ENCODE measurements around the gene OSBPL7.

Gene OSBPL7

DNA sequence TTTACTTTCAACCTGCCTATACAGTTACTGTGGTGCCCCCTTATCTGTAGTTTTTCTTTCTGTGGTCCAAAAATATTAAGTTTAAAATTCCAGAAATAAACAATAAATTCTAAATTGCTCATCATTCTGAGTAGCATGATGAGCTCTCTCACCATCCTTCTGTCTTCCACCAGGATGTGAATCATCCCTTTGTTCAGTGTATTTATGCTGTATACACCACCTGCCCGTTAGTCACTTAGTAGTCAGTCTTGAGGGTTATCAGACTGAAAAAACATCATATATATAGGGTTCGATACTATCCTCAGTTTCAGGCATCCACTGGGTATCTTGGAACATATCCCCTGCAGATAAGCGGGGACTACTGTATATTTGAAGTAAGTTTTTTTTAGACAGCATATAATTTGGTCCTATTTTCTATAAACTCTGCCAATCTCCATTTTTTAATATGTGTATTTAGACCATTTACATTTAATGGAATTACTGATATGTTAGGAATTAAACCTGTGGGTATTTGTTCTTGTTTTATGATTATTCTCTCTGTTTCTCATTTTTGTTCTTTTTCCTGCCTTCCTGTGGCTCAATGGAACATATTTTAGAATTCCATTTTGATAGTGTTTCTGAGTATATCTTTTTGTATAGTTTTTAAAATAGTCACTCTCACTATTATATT, 57.5 kb downstream of the OSBPL7 start:
- no peak overlapping the region for H3K27ac ChIP-seq (ENCODE audit: low read length)
- no peak overlapping the region for H3K9ac ChIP-seq (ENCODE audit: low read length)
- no peak for TF ChIP-seq EZH2 (optimal IDR thresholded peaks at IDR 0.05; ENCODE audit: low read depth, low read length)
- TF ChIP-seq, protein P1, sequence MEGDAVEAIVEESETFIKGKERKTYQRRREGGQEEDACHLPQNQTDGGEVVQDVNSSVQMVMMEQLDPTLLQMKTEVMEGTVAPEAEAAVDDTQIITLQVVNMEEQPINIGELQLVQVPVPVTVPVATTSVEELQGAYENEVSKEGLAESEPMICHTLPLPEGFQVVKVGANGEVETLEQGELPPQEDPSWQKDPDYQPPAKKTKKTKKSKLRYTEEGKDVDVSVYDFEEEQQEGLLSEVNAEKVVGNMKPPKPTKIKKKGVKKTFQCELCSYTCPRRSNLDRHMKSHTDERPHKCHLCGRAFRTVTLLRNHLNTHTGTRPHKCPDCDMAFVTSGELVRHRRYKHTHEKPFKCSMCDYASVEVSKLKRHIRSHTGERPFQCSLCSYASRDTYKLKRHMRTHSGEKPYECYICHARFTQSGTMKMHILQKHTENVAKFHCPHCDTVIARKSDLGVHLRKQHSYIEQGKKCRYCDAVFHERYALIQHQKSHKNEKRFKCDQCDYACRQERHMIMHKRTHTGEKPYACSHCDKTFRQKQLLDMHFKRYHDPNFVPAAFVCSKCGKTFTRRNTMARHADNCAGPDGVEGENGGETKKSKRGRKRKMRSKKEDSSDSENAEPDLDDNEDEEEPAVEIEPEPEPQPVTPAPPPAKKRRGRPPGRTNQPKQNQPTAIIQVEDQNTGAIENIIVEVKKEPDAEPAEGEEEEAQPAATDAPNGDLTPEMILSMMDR (IDR thresholded peaks at IDR 0.05; ENCODE audit: low read length) = no peak
- TF ChIP-seq EZH2phosphoT487 (IDR thresholded peaks at IDR 0.05; ENCODE audit: low read length) = no peak
- H3K9me2 ChIP-seq (replicated peaks; ENCODE audit: insufficient read depth, low read length) = no peaks in the 10 kb centered on the region
- H3K4me1 ChIP-seq (ENCODE audit: low read length) = no peaks in the 10 kb centered on the region
- no peak for DNase-seq
- no peaks in the 10 kb centered on the region for H3K27me3 ChIP-seq (replicated peaks; ENCODE audit: insufficient read depth, low read length)
- H4K20me1 ChIP-seq (ENCODE audit: insufficient read depth, low read length) = no peaks in the 10 kb centered on the region
- no peaks in the 10 kb centered on the region for H3K79me2 ChIP-seq (ENCODE audit: low read length)
- H3K4me2 ChIP-seq (ENCODE audit: low read depth, low read length) = no peak overlapping the region
- no peak overlapping the region for H2AFZ ChIP-seq (ENCODE audit: low read length)
- H3K4me3 ChIP-seq (ENCODE audit: low read length) = no peak overlapping the region
- H3K36me3 ChIP-seq (replicated peaks; ENCODE audit: insufficient read depth, low read length) = no peaks in the 10 kb centered on the region
- no peaks in the 10 kb centered on the region for H3K9me3 ChIP-seq (replicated peaks; ENCODE audit: insufficient read depth, low read length)
- H3F3A ChIP-seq (ENCODE audit: insufficient read depth, low read length) = no peaks in the 10 kb centered on the region

DNA sequence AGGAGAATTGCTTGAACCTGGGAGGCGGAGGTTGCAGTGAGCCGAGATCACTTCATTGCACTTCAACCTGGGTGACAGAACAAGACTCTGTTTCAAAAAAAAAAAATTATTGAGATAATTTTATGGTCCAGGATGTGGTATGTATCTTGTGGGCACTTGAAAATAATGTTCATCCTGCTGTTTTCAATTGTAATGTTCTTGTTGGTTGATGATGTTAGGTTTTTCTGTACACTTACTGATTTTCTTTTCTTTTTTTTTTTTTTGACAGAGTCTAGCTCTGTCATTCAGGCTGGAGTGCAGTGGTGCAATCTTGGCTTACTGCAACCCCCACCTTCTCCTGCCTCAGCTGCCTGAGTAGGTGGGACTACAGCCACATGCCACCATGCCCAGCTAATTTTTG, 58.9 kb downstream of the OSBPL7 start:
- Histone ChIP-seq H3K27me3 (replicated peaks; ENCODE audit: insufficient read depth, low read length) (peaks cover 9% of the 10 kb centered on the region; the same call in 1 of the 2 replicates), H3K4me3 (ENCODE audit: low read length) (no peak overlapping the region), H3K79me2 (ENCODE audit: low read length) (no peaks in the 10 kb centered on the region), H3K9me2 (replicated peaks; ENCODE audit: insufficient read depth, low read length) (no peaks in the 10 kb centered on the region), H3K27ac (ENCODE audit: low read length) (no peak overlapping the region), H4K20me1 (ENCODE audit: insufficient read depth, low read length) (no peaks in the 10 kb centered on the region), H3K36me3 (replicated peaks; ENCODE audit: insufficient read depth, low read length) (no peaks in the 10 kb centered on the region), H3K9ac (ENCODE audit: low read length) (no peak overlapping the region), H2AFZ (ENCODE audit: low read length) (no peak overlapping the region), H3F3A (ENCODE audit: insufficient read depth, low read length) (no peaks in the 10 kb centered on the region), H3K4me1 (ENCODE audit: low read length) (no peaks in the 10 kb centered on the region), H3K9me3 (replicated peaks; ENCODE audit: insufficient read depth, low read length) (no peaks in the 10 kb centered on the region), H3K4me2 (ENCODE audit: low read depth, low read length) (no peak overlapping the region)
- TF ChIP-seq EZH2phosphoT487 (IDR thresholded peaks at IDR 0.05; ENCODE audit: low read length) (no peak), EZH2 (optimal IDR thresholded peaks at IDR 0.05; ENCODE audit: low read depth, low read length) (no peak)
- TF ChIP-seq, protein P1 (IDR thresholded peaks at IDR 0.05; ENCODE audit: low read length) = no peak
- no peak for DNase-seq

DNA sequence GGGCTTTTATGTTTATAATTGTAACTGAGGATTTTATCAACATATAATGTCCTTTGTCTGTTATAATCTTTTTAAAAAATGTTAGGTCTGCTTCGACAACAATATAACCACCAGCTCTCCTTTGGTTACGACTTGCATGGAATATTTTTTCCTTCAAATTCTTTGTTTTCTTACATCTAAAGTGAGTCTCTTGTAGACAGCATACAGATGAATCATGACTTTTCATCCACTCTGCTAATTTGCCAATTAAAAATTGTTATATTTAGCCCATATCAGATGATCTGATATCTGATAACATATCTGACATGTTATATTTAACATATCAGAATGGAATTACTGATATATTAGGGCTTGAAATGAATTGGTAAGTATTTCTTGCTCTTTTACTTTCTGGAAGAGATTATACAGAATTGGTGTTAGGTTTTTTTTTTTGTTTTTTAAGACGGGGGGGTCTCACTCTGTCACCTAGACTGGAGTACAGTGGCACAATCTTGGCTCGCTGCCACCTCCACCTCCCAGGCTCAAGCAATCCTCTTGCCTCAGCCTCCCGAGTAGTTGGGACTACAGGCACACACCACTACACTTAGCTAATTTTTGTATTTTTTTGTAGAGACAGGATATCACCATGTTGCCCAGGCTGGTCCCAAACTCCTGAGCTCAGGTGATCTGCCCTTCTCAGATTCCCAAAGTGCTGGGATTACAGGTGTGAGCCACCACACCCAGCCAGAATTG, 61.0 kb downstream of the OSBPL7 start:
- Histone ChIP-seq H3F3A (ENCODE audit: insufficient read depth, low read length) (no peaks in the 10 kb centered on the region), H3K9ac (ENCODE audit: low read length) (no peak overlapping the region), H3K79me2 (ENCODE audit: low read length) (no peaks in the 10 kb centered on the region), H3K36me3 (replicated peaks; ENCODE audit: insufficient read depth, low read length) (no peaks in the 10 kb centered on the region), H2AFZ (ENCODE audit: low read length) (no peak overlapping the region), H3K27ac (ENCODE audit: low read length) (no peak overlapping the region), H4K20me1 (ENCODE audit: insufficient read depth, low read length) (no peaks in the 10 kb centered on the region), H3K9me2 (replicated peaks; ENCODE audit: insufficient read depth, low read length) (no peaks in the 10 kb centered on the region), H3K27me3 (replicated peaks; ENCODE audit: insufficient read depth, low read length) (peaks cover 29% of the 10 kb centered on the region; the same call in 1 of the 2 replicates), H3K4me1 (ENCODE audit: low read length) (no peaks in the 10 kb centered on the region), H3K4me3 (ENCODE audit: low read length) (no peak overlapping the region), H3K4me2 (ENCODE audit: low read depth, low read length) (no peak overlapping the region), H3K9me3 (replicated peaks; ENCODE audit: insufficient read depth, low read length) (no peaks in the 10 kb centered on the region)
- TF ChIP-seq, protein P1 (IDR thresholded peaks at IDR 0.05; ENCODE audit: low read length) = no peak
- no peak for TF ChIP-seq EZH2phosphoT487 (IDR thresholded peaks at IDR 0.05; ENCODE audit: low read length)
- TF ChIP-seq EZH2 (optimal IDR thresholded peaks at IDR 0.05; ENCODE audit: low read depth, low read length) = no peak
- no peak for DNase-seq

All from MM.1S (cell line).